ENCODE results near the gene SIN3B.

SIN3B gene

DNA sequence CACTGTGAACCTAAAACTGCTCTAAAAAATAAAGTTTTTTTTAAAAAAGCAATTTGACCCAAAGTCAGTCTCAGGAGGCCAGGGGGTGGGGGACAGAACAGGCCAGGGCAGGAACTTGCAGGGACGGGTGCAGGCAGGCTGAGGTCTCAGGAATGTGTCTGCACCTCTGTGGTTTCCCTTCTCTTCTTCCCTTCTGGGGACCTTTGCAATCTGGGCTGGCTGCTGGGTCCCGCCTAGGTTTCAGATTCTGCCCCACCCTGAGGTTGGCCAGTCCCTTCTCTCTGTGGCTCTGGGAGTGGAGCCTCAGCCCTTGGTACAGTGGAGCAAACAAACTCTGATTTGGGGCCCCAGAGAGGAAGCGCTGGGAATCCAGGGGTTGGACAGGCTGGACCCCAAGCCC is 54.3 kb downstream of the SIN3B start:
- no peak overlapping the region for H3K4me3 ChIP-seq (ENCODE audit: low read depth, low read length)
- no peak for TF ChIP-seq CTCF (IDR thresholded peaks at IDR 0.05; ENCODE audit: low read depth, low read length)

DNA sequence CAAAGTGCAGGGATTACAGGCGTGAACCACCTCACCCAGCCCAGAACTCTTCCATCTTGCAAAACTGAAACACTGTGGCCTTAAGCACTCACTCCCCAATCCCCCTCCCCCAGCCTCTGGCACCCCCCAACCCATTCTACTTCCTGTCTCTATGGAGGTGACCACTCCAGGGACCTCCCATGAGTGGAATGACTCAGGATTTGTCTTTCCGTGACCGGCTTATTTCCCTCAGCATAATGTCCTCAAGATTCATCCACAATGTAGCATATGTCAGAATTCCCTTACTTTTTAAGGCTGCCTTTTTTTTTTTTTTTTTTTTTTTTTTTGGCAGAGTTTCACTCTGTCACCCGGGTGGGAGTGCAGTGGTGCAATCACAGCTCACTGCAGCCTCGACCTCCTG is 56.0 kb downstream of the SIN3B start:
- H3K4me3 ChIP-seq (ENCODE audit: low read depth, low read length), result no peak overlapping the region
- no peak for TF ChIP-seq CTCF (IDR thresholded peaks at IDR 0.05; ENCODE audit: low read depth, low read length)

- no peak overlapping the region for H3K4me3 ChIP-seq (ENCODE audit: low read depth, low read length)
These were observed 57.2 kb downstream of the SIN3B start for GRCh38 chr19:16886305-16886880.

DNA sequence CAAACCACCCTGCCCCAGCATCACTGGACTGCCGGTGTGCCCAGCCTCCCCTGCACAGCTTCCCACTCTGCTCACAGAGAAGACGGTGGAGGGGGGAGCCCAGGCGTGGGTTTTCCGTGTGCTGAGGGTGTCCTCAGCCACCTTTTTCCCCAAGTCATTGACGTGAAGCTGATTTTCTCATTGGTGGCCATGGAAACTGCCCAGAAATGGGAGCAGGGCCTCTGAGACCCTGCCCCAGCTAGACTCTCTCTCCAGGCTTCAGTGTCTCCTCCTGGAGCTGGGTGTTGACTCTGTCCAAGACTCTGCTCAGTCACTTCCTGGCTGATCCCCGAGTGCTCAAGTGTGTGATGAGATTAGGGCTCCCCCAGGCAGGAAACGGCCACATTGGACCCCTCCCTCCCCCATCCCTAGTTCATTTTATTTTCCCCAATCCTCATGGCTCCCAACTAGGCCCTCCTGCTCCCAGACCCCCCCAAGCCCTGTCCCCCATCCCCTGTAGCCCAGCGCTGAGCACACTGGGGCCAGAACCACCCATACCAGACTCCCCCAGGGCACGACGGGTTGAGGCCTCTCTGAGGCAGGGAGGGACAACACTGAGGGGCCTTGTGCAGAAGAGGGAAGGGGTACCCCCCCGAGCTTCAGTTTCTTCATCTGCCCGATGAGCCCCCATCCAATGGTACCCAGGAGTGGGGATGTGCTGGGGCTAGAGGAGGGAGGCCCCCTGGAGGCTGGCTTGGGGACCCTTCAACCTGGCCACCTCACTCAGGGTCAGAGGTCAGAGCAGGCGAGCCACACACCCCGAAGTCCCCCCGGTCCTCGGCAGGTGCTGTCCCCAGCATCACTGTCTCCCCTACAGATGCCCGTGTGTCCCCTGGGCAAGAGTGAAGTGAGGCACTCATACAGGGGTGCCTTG is 58.4 kb downstream of the SIN3B start:
- TF ChIP-seq CTCF (IDR thresholded peaks at IDR 0.05; ENCODE audit: low read depth, low read length), result no peak
- no peak overlapping the region for H3K4me3 ChIP-seq (ENCODE audit: low read depth, low read length)

More at GRCh38 chr19:16886305-16886880, 57.2 kb downstream of the SIN3B start:
- TF ChIP-seq CTCF (IDR thresholded peaks at IDR 0.05; ENCODE audit: low read depth, low read length), result no peak

DNA sequence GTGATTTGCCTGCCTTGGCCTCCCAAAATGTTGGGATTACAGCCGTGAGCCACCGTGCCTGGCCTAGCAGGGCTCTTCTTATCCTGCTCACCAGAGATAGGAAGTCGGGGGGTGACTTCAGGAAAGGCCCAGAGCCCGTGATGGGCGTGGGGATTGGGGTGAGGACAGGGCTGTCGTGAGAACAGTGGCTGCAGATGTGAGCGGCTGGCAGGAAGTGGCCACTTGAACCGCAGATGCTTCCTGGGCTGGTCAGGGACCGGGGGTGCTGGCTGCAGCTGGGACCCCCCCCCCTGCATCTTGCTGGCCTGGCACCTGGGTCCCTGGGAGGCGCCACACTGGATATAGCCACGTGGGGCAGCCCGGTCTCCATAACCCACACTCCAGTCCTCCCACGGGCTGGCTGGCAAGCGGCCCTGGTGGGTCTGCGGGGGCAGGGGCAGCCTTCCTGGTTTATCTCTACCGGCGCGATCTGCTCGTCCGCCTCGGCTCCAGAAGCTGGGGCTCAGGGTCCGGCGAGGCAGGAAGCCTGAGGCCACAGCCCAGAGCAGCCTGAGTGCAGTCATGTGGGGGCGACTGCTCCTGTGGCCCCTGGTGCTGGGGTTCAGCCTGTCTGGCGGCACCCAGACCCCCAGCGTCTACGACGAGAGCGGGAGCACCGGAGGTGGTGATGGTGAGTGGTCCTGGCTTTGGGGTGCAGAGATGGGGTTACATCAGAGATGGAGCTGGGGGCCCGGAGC is 59.6 kb downstream of the SIN3B start, which contains the start of gene F2RL3:
TSS of gene F2RL3 (plus strand) at position 371 of the 737 bp plus-strand sequence. CDS start at position 562, 191 bp downstream.
- TF ChIP-seq CTCF (IDR thresholded peaks at IDR 0.05; ENCODE audit: low read depth, low read length), result no peak
- no peak within 1 kb of the TSS for H3K4me3 ChIP-seq (ENCODE audit: low read depth, low read length)

DNA sequence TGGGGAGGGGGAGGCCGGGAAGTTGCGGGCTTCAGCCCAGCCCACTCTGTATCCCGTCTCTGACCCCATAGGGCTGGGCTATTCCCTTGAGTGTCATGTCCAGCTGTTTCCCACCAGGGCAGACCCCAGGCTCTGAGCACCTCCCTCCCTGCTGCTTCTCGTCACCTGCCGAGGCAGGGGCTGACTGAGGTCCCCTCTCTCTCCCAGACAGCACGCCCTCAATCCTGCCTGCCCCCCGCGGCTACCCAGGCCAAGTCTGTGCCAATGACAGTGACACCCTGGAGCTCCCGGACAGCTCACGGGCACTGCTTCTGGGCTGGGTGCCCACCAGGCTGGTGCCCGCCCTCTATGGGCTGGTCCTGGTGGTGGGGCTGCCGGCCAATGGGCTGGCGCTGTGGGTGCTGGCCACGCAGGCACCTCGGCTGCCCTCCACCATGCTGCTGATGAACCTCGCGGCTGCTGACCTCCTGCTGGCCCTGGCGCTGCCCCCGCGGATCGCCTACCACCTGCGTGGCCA is 60.2 kb downstream of the SIN3B start:
- no peak overlapping the region for H3K4me3 ChIP-seq (ENCODE audit: low read depth, low read length)
- no peak for TF ChIP-seq CTCF (IDR thresholded peaks at IDR 0.05; ENCODE audit: low read depth, low read length)
